Head of caudate nucleus (tissue), 42 donors: ENCODE measurements around the gene KAT7.
A peak's percentile ranks its signal among the peaks of the same experiment; 100 is the strongest.

Experiments
- DNase-seq, 42 donors: peaks; one replicate each; pipeline versions ENCODE4 v3.0.0 to v3.0.0-alpha.2; 2020 to 2021; ENCODE audit warnings: mixed read lengths in 7 of 42
- intact Hi-C: fragments of 100-400 bp; cut with DNase I; formaldehyde crosslinking; loops from one replicate; pipeline ENCODE4 v1.15.0; 2022

The KAT7 gene

DNA sequence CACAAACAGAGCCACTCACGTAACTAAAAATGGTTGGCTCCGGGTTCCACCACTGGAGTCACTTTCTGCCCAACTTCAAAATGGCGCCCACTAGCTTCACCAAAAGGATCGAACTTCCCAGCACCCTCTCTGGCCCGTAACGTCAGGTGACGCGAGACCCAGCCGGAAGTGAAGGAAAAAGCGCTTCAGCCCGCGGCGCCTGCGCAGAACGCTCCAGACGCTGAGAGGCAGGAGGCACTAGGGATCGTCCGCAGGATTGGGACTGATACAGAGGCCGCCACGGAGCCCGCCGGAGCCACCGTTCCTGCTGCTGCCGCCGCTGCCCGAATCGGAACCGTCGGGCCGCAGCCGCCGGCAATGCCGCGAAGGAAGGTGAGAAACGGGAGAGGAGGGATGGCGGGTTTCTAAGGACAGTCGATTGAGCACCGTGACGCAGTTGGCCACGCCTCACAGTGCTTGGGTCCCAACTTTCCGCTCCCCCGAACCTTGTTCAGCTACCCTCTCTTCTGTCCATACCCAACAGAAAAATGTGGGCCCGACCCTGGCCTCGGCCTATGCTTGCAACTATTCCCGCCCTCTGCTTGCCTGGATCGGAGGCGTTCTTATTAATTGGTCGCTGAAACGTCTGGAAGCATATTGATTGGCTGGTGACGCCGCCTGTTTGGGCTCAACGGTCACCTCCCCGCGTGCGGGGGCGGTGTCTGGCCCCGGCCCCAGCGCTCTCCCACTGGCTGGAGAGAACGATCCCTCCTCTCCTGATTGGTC, at the start of gene KAT7:
Gene KAT7, plus strand, starts transcription at position 204 of the 765 bp plus-strand sequence. Its CDS starts 154 bp downstream, at position 358.
- DNase-seq: peak; percentile 97 to 100 (median 99)
- intact Hi-C loops: loop anchor here (2.0 kb wide), 1 partner anchor 80 kb away; no protein-coding TSS in a partner anchor

DNA sequence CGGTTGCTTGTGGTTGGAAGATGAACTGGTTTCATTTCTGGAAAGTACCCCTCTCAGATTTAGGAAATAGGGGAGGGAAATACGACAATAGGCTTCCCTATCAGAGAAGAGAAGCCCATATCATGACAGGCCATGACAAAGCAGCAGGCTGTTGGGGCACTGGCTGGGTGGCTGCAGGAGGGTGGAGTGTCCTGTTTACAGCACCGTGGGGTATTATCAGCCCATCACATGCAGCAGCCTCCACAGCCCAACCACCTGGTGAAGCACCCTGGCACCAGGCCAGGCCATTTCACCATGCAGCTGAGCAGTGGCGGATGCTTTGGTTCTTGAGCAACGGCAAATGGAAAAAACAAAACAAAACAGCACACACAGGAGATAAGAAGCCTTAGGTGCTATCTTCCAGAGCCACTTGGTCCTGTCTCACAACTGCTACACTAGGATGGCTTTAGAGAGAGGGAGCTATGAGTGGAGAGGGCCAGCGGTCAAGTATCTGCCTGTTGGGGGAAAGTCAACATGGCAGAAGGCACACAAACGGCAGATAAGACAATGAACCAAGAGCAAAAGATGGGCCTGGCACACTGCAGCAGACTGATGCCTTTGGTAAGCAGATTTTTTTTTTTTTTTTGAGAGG, 48.7 kb upstream of the KAT7 start:
- DNase-seq: peak in 31 of 42 donors; percentile 6 to 53 (median 26)
- intact Hi-C loops: no loop called here

DNA sequence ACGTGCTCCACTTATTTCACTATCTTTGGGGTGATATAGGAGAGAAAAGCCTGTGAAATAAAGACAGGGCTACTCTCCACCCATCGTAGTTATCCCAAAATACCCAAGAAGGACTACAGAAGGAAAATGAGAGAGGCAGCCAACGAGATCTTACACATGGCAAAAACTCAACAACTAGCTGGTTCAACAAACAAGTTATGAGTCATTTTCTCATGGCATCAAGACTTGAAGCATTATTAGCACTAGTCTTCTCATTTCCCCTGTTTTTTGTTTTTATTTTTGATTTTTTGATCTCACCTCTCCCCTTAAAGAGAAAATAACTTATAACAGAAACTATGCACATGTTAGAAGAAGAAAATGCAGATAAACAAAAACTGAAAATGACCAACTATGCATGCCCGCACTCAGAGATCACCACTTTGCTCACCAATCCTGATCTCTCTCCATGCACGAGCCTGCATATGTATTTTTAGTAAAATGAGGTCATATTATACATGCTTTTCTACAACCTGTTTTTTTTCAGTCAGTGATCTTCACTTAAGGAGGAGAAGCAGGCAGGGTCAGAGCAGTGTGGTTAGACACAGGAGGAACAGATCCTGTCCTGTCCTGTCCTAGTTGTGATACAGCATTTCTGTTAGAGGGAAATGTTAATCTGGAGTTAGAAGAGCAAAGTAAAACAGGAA, 47.3 kb upstream of the KAT7 start:
- intact Hi-C loops: no loop called here

DNA sequence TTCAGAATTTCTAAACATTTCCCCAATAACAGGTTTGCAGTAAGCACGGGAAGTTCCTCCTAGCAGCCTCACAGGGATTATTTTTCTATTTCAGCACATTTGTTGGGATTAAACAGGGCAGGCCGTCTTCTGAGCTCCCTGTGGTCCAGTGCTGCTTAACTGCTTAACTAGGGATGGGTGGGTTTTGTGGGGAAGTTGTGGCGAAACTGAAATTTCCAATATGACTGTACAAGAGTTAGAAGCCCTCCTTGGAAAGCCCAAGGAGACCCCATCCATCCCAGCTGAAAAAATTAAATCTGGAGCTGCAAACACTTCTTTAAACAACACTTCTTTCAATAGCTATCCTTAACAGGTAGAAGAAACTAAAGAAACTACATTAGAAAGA, 46.8 kb upstream of the KAT7 start:
- DNase-seq: no peak
- intact Hi-C loops: no loop called here

More for the DNA sequence above, 47.3 kb upstream of the KAT7 start:
- DNase-seq: no peak

DNA sequence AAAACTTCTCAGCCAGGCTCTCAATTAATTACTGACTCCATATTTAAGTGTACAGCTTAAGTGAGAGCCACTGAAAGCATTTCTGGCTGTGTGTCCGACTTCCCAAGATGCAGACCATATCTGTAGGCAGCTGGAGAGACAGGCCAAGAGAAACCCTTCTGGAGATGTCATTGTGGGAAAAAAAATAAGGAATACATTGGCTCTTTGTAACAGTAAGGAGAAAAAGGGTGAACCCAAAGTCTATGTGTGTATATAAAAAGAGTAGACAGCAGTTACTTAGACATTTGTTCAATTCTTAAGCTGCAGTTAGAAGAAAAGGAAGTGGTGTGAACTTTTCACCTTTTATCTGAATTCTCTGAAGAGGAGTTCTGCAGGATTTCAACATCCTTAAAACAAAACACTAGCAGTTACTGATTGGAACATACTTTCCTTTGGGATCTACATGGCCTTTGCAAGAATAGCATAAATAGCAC, 46.3 kb upstream of the KAT7 start:
- DNase-seq: no peak
- intact Hi-C loops: no loop called here

DNA sequence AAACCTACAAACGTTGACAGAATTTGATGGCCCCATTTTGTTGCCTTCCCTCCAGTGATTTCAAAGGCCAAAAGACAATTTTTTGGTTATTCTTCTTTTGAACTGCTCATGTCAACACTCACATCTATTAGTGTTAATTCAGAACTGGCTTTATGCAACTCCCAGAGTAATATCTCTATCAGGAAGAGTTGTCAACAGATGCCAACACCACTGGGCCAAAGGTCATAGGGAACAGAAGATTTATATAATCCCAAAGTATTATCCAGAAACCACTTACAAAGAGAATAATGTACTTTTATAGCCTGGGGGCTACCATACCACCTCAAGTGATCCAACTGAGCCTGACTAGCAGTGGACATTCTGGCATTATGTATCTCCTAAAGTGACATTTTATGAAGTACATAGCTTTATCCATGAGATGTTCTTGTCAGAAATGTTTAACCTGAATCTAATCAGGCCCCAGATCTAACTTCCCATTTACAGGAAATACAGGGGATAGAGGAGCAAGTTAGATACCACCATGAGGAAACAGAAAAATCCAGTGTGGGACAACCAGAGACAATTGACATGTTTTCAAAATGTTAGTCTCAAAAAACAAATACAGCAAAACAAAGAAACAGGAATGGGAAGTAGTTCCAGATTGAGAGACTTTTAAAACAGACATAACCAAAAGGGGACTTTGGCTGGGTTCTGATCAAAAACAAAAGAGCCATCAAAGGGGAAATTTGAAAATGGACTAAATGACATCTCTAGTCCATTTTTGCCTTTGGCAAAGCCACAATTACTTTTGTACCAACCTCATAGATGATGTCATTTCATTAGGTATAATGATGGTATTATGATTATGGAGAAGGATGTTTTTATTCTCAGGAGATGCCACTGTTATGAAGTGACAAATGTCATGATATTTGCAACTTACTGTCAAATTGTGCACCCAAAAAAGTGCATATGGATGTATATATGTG, 43.0 kb upstream of the KAT7 start:
- intact Hi-C loops: no loop called here
- no peak for DNase-seq

DNA sequence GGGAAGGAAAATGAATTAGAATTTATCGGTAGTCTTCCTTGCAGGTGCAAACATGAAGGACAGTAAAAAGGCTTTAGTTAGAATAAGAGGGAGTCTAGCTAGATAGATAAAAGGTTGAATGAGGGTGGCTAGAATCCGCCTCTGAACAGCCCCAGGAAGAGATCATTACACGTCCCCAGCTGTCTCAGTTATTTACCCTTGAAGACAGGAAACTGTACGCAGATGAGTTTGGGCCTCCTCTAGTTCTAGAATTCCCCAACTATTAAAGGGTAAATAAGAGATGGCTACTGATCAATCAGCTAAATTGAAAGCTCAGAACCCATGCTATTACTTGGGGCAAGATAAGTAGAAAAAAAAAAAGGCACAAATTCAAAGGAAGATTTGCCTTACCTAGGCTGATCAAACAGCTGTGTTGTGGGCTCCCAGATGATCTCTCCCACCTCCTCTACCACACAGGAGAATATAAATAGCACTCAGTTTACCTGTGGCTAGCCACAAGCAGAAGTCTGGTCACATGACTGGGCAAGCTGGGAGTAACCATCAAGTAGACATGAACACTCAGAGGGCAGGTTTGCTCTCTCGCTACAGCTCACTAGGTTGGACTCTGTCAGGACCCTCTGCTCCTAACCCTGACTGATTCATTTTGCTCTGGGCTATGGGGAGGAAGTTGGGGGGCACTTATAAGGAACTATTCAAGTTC, 41.5 kb upstream of the KAT7 start:
- intact Hi-C loops: no loop called here
- peak in 1 of 42 donors; percentile 14 for DNase-seq

DNA sequence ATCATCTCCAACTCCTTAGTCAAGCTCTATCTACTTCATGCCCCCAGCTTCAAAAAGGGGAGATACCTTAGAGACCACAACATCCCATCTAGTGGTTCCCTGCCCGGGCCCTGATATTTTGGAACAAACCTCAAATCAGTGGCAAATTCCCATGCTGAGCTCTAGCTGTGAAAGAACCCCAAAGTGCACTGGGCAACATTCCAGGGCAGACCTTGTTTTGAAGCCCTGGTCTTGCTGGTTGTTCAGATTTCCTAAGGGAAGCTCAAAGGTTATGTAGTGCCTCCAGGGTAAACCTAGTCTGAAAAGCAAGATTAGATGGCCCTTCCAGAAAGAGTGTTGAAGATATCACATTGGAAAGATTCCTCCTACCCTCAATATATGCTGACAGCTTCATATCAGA, 40.8 kb upstream of the KAT7 start:
- DNase-seq: no peak
- intact Hi-C loops: no loop called here

DNA sequence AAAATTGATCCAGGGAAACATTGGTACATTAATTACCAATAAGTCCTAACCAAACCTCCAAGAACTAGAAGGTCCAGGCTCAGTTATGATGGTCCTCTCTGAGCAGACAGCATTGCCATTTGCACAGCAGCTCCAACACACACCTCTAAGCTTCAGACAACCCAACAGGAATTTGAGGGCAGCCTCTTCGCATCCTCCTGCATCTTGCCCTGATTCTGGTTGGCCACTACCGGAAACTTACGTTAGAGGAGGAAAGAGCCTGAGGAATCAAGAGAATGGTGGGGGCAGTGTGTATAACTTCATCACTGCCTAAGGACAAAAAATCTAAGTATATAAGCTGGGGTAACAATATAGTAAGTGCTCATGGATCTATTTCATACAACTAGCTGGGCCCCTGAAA, 40.3 kb upstream of the KAT7 start:
- intact Hi-C loops: no loop called here
- no peak for DNase-seq

DNA sequence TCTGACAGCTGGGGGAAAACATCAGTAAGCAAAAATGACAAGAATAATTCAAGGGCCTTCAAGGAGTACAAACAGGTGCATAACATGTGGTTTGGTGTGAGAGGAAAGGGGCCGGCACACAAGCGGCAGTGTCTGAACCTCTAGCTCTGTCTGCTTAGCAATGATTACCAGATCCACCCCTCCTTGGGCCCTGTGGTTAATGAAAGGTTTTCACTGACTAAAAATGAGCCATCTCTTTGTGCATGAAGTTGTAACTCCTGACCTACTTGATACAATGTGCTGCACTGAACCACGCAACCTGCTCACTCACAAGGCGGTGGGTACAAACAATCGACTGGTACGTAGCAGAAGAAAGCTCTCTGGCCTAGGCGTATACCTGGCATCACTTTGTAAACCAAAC, 39.7 kb upstream of the KAT7 start:
- intact Hi-C loops: no loop called here
- no peak for DNase-seq

DNA sequence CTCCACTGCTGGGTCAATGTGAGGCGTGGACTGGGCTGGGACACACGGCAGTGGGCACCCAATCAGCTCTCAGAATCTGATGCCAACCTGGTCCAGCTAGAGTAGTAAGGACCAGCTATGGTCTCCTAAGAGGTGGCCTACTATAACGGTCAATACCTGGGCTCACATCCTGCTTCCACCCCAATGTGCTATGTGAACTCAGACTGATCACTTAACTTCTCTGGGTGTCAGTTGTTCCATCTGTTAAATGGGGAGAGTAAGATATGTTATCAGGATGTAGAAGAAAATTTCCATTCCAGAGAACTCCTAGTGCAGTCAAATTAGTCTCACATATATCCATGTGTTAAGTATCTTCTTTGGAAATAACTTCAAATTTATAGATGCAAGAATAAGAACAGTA, 38.8 kb upstream of the KAT7 start:
- no peak for DNase-seq
- intact Hi-C loops: no loop called here

DNA sequence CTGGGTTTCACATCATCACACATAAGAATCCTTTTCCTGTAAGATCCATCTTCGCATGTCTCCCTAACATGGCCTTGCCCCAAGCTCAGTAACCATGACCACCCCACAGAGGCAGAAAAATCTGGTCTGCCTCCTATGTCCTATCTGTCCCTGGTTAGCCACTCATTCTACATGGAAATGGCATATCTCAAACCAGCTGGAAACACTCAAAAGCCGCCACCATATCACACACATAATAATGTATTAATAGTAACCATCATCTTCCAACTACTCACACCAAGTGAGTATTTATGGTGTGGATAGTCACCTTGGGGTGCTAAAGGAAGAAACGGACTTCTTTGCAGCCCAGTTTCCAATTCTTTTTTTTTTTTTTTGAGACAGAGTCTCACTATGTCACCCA, 36.0 kb upstream of the KAT7 start:
- intact Hi-C loops: no loop called here
- no peak for DNase-seq

DNA sequence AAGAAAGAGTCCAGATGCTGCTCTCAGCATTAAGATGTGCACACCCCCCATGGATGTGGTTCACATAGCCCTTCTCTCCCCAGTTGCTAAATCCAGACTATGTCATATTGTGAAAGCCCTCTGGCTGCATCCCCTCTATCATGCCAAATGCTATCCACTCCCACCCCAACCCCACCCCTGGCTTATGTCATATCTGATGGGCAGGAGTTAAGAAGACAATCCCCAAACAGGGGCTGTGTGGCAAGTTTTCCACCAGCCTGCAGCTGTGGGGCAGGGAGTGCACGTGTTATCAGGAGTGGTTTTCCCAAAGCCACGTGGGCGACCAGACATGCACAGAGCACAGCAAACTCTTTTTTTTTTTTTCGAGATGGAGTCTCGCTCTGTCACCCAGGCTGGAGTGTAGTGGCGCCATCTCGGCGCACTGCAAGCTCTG, 34.5 kb upstream of the KAT7 start:
- intact Hi-C loops: no loop called here
- no peak for DNase-seq

DNA sequence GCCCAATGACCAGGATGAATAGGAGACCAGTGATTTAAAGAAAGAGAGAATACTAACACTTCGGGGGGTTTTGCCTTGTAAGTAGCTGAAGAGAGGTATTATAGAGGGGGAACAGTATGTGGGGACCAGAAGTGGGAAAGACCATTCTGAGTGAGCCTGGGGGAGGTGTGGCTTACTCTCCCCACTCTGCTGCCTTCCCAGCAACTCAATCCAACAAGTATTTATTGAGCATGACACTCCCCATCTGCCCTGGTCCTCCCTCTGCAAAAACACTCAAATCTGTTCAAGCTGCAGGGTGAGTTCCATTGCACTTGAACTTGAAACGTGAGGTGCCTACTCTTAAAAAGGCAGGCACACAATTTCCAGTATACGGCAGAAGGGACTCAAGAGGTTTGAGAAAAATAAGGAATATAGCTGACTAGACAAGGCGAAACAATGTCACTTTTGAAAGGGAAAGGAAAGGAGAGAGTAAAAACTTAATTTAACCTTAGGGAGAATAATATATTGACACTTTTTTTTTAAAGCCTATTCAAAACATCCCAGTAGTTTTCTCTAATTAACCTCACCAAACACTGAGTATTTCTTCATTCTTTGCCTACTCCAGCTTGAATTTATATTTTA, 32.7 kb upstream of the KAT7 start:
- intact Hi-C loops: no loop called here

DNA sequence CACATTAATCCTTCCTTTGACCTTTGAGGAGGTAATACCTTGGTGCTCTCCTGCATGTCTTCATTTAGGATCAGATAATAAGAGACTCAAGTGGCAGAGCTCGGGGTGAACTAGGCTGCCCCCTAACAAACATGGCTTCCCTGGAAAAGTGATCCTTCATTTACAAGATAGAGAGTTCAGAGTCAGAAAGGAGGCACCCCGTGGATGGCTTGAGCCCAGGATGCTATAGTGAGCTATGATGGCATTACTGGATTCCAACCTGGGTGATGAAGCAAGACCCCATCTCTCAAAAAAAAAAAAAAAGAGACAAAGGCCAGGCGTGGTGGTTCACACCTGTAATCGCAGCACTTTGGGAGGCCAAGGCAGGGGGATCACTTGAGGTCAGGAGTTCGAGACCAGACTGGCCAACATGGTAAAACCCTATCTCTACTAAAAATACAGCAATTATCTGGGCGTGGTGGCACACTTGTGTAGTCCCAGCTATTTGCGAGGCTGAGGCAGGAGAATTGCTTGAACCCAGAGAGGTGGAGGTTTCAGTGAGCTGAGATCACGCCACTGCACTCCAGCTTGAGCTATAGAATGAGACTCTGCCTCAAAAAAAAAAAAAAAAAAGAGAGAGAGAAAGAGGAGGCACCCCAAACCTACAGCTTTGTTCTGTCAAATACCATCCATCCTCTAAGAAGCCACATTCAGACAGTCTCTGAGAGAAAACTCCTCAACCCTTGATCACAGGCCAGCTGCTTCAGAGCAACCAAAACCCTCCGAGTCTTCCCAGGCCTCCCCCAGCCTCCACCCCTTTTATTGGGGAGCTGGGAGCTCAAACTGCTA, 31.9 kb upstream of the KAT7 start:
- DNase-seq: peak in 1 of 42 donors; percentile 9
- intact Hi-C loops: no loop called here

More for the DNA sequence above, 32.7 kb upstream of the KAT7 start:
- no peak for DNase-seq

DNA sequence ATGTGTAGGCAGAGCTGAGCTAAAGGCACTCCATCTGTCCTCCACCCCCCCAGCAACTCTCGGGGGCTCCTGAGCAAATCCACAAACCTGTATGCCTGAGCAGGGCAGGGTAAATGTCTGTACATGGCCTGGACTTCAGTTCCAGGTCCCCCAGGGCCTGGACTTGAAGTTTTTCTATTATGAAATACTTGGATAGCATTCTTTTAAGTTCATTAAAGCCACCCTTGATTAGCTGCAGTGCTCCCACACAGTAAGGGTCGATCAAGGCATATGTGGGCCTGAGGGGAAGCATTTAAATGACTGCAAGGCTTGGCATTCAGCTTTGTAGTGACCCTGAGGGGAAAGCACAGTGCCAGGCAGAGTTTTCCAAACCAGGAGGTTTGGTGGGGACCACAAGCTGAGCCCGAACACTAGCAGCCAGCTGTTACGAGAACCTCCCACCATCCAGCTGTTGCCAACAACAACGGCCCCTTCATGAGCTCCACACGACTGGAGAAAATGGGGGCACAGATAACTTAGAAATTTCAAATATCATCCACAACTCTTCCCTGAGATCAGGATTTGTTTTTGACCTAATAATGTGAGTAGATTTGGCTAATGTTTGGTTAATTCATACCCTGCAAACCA, 31.2 kb upstream of the KAT7 start:
- intact Hi-C loops: no loop called here

More for the DNA sequence above, 31.2 kb upstream of the KAT7 start:
- peak in 3 of 42 donors; percentile 21 to 36 (median 23) for DNase-seq
